Measurements from ENCODE around the gene ZNRF3.

DNA sequence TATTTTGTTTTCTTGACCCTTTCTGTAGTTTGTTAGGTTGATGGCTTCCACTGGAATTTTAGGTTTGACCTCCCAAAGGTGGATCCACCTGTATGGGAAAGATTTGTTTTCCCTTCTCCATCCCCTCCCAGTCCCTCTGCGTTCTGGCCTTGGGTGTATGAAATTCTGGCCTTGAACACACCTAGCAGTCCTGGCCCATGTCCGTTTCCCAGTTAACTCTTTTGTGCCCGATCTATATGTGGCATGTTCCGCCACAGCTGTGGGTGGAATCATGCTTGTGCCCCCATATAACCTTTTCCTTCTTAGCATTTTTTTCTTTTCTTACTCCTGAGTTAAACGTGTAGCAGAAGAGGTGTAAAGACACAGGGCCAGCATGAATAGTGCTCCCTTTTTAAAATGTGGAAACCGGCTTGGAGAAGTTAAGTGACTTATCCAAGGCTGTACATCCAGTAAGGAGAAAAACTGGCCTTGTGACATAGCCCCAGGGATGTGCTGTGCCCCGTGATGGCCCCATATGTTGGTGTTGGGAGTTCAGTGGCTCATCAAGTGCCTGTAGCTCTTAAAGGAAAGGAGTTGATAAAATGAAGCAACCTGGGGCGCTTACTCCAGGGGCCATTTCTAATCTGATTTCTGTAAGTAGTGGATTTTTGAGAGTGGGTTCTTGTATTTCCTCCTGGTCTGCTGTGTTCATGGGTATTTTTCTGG is 39.3 kb downstream of the ZNRF3 start:
- no peak for TF ChIP-seq CTCF (IDR thresholded peaks at IDR 0.05)
- no peak for TF ChIP-seq POLR2AphosphoS5 (IDR thresholded peaks at IDR 0.05)
- TF ChIP-seq POLR2A (IDR thresholded peaks at IDR 0.05) = no peak
